ENCODE measurements around the gene ERV3-1.

GRCh38 chr7:64965594-64965993 is 40.9 kb downstream of the ERV3-1 start:
- TF ChIP-seq CTCF (IDR thresholded peaks at IDR 0.05), result no peak
- TF ChIP-seq POLR2A (IDR thresholded peaks at IDR 0.05), result no peak
- no peak for TF ChIP-seq POLR2AphosphoS5 (IDR thresholded peaks at IDR 0.05)
- no peak for TF ChIP-seq EP300 (IDR thresholded peaks at IDR 0.05)
